SW480 (cell line): ENCODE data around the gene VPS36.
"Not testable (repeated sequence)": the region's sequence is repeated elsewhere in the genome, so short reads cannot be mapped to it uniquely, and the experiment has no call there.

Source experiments
- DNase-seq: peaks from one replicate; pipeline ENCODE4 v3.0.0-alpha.2; 2016; ENCODE audit warnings: low spot score

The VPS36 gene

GRCh38 chr13:52446265-52446664, 4.2 kb downstream of the VPS36 start:
- no peak for DNase-seq

GRCh38 chr13:52432456-52432855, 18.0 kb downstream of the VPS36 start:
- no peak for DNase-seq

GRCh38 chr13:52428295-52428694, 22.1 kb downstream of the VPS36 start:
- DNase-seq: no peak

- no peak for DNase-seq
These were observed 29.2 kb downstream of the VPS36 start for GRCh38 chr13:52421216-52421615.

DNA sequence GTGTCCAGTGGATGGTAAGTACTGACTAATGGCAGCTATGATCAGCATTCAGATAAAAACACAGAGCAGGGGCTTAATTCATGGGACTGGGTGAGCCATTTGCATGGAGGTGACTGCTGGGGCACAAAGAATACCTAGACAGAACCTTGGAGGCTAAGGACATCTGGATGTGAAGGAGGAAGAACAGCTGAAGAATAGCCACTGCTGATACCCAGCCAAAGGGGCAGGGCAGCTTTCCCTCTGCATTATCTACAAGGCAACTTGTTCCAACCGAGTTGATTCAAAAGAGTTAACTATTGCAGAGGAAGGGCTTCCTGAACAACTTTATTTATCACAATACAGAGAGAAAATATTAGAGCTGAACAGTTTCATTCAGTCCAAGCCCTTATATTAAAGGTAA, 31.4 kb downstream of the VPS36 start:
- no peak for DNase-seq

DNA sequence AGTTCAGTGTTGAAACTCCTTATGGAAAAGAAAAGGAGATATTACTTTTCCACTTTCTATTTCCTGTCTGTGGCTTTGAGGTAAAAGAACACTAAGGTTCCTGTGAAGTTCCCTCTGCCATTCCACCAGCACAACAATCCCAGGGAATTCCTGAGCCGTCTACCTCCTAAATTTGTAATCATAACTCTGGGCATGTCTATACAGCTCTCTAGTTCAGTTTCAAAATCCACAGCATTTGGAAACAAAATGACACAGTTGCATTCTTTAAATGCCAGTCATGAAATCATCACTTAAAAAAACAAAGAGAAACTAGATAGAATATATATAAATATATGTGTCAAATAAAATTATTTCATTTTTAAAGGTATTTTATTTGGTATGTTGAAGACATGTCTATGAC, 35.5 kb downstream of the VPS36 start:
- no peak for DNase-seq

- DNase-seq: no peak
These were observed 36.4 kb downstream of the VPS36 start for GRCh38 chr13:52414051-52414450.

DNA sequence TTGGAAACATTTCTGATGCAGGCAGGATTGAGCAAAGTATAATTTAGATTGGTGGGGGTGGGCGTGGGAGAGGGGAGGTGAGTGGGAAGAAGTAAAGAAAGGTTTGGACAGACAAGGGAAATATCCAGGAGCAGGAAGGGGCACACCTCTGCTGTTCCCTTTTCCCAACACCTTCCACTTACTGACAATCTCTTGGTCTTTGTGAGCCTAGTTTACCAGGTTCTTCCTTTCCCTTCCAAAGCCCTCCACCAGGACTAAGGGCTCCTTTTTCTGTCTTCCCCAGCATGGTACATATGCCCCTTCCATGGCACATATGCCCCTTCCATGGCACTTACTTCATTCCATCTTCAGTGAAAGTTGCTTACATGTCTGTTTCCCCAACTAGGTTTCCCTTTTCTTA, 38.3 kb downstream of the VPS36 start:
- no peak for DNase-seq

- no peak for DNase-seq
These were observed 38.8 kb downstream of the VPS36 start for GRCh38 chr13:52411629-52412028.

DNA sequence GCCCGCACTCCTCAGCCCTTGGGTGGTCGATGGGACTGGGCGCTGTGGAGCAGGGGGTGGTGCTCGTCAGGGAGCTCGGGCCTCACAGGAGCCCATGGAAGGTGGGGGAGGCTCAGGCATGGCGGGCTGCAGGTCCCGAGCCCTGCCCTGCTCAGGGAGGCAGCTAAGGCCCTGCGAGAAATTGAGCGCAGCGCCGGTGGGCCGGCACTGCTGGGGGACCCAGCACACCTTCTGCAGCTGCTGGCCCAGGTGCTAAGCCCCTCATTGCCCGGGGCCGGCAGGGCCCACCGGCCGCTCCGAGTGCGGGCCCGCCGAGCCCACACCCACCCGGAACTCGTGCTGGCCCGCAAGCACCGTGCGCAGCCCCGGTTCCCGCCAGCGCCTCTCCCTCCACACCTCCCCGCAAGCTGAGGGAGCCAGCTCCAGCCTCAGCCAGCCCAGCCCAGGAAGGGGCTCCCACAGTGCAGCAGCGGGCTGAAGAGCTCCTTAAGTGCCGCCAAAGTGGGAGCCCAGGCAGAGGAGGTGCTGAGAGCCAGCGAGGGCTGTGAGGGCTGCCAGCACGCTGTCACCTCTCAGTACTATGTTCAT, 42.3 kb downstream of the VPS36 start:
- DNase-seq: not testable (repeated sequence)

DNA sequence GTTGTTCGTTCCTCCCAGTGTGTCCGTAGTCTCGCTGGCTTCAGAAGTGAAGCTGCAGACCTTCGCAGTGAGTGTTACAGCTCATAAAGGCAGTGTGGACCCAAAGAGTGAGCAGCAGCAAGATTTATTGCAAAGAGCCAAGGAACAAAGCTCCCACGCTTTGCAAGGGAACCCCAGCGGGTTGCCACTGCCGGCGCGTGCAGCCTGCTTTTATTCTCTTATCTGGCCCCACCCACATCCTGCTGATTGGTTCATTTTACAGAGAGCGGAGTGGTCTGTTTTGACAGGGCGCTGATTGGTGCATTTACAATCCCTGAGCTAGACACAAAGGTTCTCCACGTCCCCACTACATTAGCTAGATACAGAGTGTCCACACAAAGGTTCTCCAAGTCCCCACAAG, 43.0 kb downstream of the VPS36 start:
- not testable (repeated sequence) for DNase-seq

GRCh38 chr13:52406629-52407028, 43.8 kb downstream of the VPS36 start:
- no peak for DNase-seq

- DNase-seq: peak; percentile 60
These were observed 44.5 kb downstream of the VPS36 start, which contains the start of gene THSD1 for GRCh38 chr13:52405767-52406494. Gene THSD1 (minus strand): TSS chr13:52406172. CDS start chr13:52402600, 3,572 bp downstream.

- no peak for DNase-seq
These were observed 45.1 kb downstream of the VPS36 start for GRCh38 chr13:52405369-52405766.

DNA sequence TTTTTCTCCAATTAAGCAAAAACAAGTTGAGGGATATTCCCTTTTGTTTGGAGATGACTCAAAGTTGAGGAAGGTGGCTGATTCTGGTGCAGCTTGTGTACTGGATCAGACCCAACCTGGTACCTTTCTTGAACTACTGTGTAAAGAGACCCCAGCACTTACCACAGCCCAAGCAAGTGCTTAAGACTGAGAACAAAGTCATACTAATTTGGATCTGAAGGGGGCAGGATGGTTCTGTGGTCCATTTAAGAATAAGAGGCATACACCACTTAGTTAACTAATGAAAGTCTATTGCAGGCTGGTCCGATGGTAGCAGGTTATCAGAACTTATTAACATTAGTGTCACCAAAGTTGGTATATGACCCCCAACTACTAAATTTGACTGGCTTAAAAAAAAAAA, 50.7 kb downstream of the VPS36 start:
- no peak for DNase-seq

GRCh38 chr13:52399046-52399445, 51.4 kb downstream of the VPS36 start:
- no peak for DNase-seq

DNA sequence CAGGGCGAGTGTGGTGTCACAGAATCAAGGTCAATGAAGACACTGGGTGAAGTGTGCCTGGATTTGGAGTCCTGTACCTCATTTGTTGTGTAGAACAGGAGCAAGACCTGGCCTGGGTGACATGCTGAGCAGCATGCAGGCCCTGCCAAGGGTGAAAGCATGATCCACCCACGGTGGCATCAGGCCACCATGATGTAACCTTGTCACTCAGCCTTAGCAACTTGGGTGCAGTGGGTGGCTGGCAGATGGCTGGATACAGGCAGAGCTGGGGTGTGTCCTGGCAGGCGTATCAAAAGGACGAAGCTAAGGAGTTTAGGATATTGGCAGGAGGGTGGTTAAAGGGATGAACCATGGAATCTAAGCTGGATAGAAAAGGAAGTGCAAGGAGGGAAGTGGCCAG, 54.7 kb downstream of the VPS36 start:
- DNase-seq: no peak

DNA sequence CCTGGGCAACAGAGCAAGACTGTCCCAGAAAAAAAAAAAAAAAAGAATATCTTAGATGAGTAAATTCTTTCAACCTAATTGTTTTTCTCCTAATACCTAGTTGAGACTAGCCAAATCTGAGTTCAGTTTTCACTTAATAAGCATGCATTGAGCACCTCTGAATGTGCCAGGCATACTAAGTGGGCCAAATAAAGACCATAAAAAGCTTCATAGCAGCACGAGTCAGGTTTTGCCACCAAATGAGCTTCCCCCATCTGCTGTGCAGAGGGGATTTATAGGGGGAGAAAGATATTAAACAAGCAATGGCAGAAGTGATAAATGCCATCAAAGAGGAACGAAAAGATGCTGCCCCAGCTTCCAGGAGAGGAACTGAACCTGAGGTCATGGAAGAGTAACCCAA, 55.8 kb downstream of the VPS36 start:
- no peak for DNase-seq

- no peak for DNase-seq
These were observed 56.7 kb downstream of the VPS36 start for GRCh38 chr13:52393572-52394357.

- no peak for DNase-seq
These were observed 62.7 kb downstream of the VPS36 start for GRCh38 chr13:52387721-52388120.

DNA sequence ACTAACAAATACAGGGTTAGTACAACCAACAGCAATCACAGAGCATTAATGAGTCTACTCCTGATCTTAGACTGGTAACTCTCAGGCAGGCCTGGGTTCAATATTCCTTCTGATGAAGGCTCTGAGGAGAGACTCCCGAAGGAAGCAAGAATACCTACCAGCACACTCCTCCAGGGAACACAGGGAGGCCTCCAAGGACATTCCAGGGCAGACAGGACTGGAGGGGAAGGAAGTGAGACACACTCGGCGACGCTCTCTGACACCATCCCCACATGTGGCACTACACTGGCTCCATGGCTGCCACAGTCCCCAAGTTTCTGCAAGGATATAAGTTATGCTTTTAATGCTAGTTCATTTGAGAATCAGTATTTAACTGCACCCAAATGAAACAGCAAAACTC, 64.6 kb downstream of the VPS36 start:
- no peak for DNase-seq

- DNase-seq: no peak
These were observed 67.1 kb downstream of the VPS36 start for GRCh38 chr13:52383366-52383765.

DNA sequence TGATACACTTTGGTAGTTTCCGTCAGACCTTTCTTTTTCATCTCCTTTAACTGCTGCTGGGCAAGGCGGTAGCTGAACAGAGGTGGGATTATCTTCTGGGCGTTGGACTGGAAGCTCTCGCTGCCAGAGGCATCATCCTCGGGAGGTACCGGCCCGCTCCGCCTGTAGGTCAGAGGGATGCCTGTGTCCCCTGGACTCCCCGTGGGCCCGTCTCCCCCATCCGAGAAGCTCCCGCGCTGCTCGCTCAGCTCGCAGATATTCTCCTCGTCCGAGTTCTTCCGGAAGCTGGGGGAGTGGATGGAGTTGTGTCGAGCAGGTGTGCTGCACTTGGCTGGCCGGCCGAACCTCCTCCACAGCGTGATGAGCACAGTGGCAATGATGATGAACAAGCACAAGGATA, 72.1 kb downstream of the VPS36 start:
- DNase-seq: no peak
